ENCODE measurements around the gene GJA1. TPM values are rescaled to one million over a fixed set of nuclear protein-coding genes. Genes with fewer than 3 reads are reported as not detected.

Gene GJA1
- total and polyA plus RNA-seq, 12 donors: 49.2 to 404 (median 272) TPM

- intact Hi-C loops (cut with DNase I): loop anchor here in 4 of 10 donors (10.0 kb wide), 1 partner anchor 351 kb away; no protein-coding TSS in a partner anchor
- Histone ChIP-seq H3K27me3 (peaks cover 0 to 15% (median 0%) of the 10 kb centered on the region in 7 donors), H3K9me3 (no peaks in the 10 kb centered on the region), H3K4me3 (no peak overlapping the region), H3K36me3 (no peaks in the 10 kb centered on the region), H3K27ac (no peak overlapping the region), H3K4me1 (no peaks in the 10 kb centered on the region)
- no peak for DNase-seq
- 62 to 70% methylated on average over 9 of the region's 9 CpGs for WGBS, 2 donors
- ATAC-seq: no peak
- TF ChIP-seq, protein P1, sequence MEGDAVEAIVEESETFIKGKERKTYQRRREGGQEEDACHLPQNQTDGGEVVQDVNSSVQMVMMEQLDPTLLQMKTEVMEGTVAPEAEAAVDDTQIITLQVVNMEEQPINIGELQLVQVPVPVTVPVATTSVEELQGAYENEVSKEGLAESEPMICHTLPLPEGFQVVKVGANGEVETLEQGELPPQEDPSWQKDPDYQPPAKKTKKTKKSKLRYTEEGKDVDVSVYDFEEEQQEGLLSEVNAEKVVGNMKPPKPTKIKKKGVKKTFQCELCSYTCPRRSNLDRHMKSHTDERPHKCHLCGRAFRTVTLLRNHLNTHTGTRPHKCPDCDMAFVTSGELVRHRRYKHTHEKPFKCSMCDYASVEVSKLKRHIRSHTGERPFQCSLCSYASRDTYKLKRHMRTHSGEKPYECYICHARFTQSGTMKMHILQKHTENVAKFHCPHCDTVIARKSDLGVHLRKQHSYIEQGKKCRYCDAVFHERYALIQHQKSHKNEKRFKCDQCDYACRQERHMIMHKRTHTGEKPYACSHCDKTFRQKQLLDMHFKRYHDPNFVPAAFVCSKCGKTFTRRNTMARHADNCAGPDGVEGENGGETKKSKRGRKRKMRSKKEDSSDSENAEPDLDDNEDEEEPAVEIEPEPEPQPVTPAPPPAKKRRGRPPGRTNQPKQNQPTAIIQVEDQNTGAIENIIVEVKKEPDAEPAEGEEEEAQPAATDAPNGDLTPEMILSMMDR (IDR thresholded peaks at IDR 0.05): no peak
Observed at GRCh38 chr6:121405306-121405705, 30.1 kb upstream of the GJA1 start.

- peaks cover 0 to 15% (median 0%) of the 10 kb centered on the region in 7 donors for H3K27me3 ChIP-seq
- H3K27ac ChIP-seq: no peak overlapping the region
- intact Hi-C loops (cut with DNase I): loop anchor here in 4 of 10 donors (10.0 kb wide), 1 partner anchor 354 kb away; no protein-coding TSS in a partner anchor
- no peak for ATAC-seq
- 92 to 95% methylated on average over 19 of the region's 19 CpGs for WGBS, 2 donors
- no peaks in the 10 kb centered on the region for H3K9me3 ChIP-seq
- no peaks in the 10 kb centered on the region for H3K4me1 ChIP-seq
- TF ChIP-seq, protein P1 (IDR thresholded peaks at IDR 0.05): no peak
- H3K36me3 ChIP-seq: no peaks in the 10 kb centered on the region
- DNase-seq: no peak
- no peak overlapping the region for H3K4me3 ChIP-seq
Observed at GRCh38 chr6:121408321-121408720, 27.1 kb upstream of the GJA1 start.

DNA sequence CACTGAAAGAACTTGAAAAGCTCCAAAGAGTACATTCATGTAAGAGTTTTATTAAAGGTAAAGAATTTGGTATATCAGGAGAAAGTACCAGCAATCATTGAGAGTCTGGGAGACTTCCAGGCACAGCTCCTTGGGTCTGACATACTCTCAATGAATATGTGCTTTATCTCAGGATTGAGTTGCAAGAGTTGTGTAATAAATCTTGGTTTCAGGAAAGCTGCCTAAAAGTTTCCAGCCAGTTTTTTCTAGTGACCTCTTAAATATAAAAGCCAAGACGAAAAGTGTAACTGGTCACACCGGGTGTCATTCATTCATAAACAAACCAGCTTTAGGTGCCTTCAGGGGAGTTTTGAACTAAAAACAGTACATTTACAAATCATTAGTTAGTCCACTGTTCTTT is 21.6 kb upstream of the GJA1 start:
- Histone ChIP-seq H3K4me1 (no peaks in the 10 kb centered on the region), H3K4me3 (no peak overlapping the region), H3K36me3 (no peaks in the 10 kb centered on the region), H3K27me3 (no peaks in the 10 kb centered on the region), H3K27ac (no peak overlapping the region), H3K9me3 (peaks cover 0 to 4% (median 0%) of the 10 kb centered on the region in 11 donors)
- intact Hi-C loops (cut with DNase I): no loop called here
- TF ChIP-seq, protein P1 (IDR thresholded peaks at IDR 0.05): no peak
- DNase-seq (no peak), ATAC-seq (peak in 1 of 8 donors; percentile 34)
- 79 to 80% methylated on average over 2 of the region's 2 CpGs for WGBS, 2 donors

GRCh38 chr6:121418346-121418745 is 17.1 kb upstream of the GJA1 start:
- 96 to 98% methylated on average over 4 of the region's 4 CpGs for WGBS, 2 donors
- ATAC-seq: no peak
- intact Hi-C loops (cut with DNase I): no loop called here

More at GRCh38 chr6:121418346-121418745, 17.1 kb upstream of the GJA1 start:
- Histone ChIP-seq H3K4me1 (no peaks in the 10 kb centered on the region), H3K27ac (no peak overlapping the region), H3K27me3 (no peaks in the 10 kb centered on the region), H3K4me3 (no peak overlapping the region), H3K9me3 (peaks cover 0 to 4% (median 0%) of the 10 kb centered on the region in 11 donors), H3K36me3 (no peaks in the 10 kb centered on the region)
- TF ChIP-seq, protein P1 (IDR thresholded peaks at IDR 0.05): no peak
- no peak for DNase-seq

Measured in heart right ventricle (tissue), 16 donors.